SU-DHL-6 (cell line): Measurements from ENCODE around the gene GDI1.

Experiments used
- CTCF ChIP-seq: fragments of 200-600 bp; sonication (generic); IDR thresholded peaks from one replicate; pipeline ENCODE4 v1.5.1; 2017; ENCODE audit warnings: antibody characterized with exemption, mild to moderate bottlenecking, low read length, moderate library complexity; ENCODE audit not compliant: insufficient read depth, poor library complexity, severe bottlenecking
- EZH2phosphoT487 ChIP-seq: fragments of 200-600 bp; sonication (generic), shearing (Covaris generic); conservative IDR thresholded peaks from 2 replicates; pipeline ENCODE4 v1.6.1; 2018; ENCODE audit warnings: mild to moderate bottlenecking, antibody characterized with exemption, low read length, moderate library complexity, mixed read lengths

DNA sequence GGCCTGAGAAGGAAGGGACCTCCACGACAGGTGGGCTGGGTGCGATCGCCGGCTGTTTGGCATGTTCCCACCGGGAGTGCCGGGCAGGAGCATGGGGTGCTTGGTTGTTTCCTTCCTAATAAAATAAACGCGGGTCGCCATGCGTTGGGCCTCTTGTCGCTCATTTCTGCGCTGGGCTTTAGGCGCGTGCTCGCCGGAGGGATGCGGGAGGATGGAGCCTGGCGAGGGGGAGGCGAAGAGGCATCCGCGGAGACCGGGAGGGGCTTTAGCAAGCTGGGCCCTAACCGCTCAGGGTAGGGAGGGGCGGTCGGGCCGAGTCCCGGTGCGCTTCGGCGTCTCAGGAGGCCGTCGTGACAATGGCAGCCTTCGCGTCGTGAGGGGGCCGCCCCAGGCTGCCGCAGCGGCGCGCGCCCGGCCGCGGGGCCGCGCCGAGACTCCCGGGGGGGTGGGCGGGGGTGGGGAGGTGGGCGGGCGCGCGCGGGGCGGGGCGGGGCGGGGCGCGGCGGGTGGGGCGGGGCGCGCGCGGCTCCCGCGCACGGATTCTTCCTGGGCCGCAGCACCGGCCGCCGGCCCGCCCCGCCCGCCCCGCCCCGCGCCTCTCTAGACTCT is 476 bp upstream of the GDI1 start:
- TF ChIP-seq CTCF (no peak), EZH2phosphoT487 (no peak)
